Posterior vena cava (tissue), 2 donors: ENCODE measurements around the gene SRXN1. TPM values are rescaled to one million over a fixed set of nuclear protein-coding genes. Genes with fewer than 3 reads are reported as not detected.

Source experiments
- DNase-seq: peaks from one replicate; pipeline ENCODE4 v3.0.0-alpha.2; 2020; ENCODE audit warnings: low spot score
- intact Hi-C, 2 donors: fragments of 100-400 bp; cut with DNase I; formaldehyde crosslinking; loops; one replicate each; pipeline versions ENCODE4 v1.14.1 to v1.14.2; 2022 to 2023
- total RNA-seq, 2 donors: library from RNA; stranded (reverse); fragmentation: NEBNext Ultra II Directional; extraction: Animal tissue kit (Norgen Biotek cat#: 25700); gene quantifications; one replicate each; pipeline ENCODE4 v1.2.1, GENCODE V29; 2021
- donor health status: DM: yes; HTN: yes; CAD: no.
- donor health status: DM: yes; HTN: yes; CAD: no.

Gene SRXN1
- total RNA-seq, 2 donors from 2014 or later, result 17.9 to 23.4 TPM

DNA sequence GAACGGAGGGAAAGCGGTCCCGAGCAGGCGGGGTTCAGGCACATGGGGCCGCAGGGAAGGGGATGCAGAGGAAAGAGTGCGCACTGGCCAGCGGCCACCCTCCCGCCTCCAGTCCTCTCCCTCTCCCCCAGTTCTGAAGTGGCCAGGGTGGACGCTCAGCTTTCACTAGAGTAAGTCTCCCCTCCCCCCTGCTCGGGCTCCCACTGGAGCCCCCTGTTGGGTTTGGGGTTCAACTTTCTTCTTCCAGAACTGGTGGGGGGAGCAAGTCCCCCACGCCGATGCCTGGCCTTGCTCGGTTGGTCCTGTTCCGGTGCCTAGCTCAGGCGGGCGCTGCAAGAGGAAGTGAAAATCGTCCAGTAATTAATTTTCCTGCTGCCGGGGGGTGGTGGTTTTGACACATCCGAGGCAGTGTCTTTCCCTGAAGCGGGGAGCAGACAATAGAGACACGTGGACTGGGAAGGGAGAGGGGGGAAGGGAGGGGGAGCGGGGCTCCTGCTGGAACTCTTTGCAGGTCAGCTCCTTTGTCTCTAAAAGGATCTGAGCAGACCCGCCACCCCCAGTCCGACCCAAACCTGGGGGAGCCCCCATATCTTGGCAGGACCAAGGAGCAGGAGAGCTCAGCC, 23.4 kb upstream of the SRXN1 start:
- intact Hi-C loops, result no loop called here
- no peak for DNase-seq

- intact Hi-C loops, result no loop called here
- peak; percentile 92 for DNase-seq
These were observed 22.7 kb upstream of the SRXN1 start, which contains the start of gene SCRT2 for GRCh38 chr20:675453-676314. Gene SCRT2, minus strand, starts transcription at chr20:675802. Its CDS starts 201 bp downstream, at chr20:675601.

DNA sequence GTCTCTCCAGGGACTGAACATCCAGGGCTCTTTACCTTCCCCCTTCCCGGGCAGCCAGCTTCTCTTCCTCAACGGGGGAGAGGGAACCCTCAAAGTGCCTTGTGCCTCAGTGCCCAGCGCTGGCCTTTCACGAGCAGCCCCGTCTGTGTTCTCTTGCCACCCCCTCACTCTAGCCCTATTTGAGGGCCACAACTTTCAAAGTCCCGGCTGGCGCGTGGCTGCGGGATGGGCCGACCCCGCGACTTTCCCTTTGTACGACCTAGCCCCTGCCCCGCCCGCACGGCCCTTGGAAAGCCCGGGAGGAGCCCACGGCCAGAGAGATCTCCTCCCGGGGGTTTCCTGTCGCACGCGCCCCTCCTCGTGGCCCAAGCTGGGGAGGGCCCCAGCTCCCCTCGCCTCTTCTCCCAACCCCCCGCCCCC, 22.0 kb upstream of the SRXN1 start:
- DNase-seq, result no peak
- intact Hi-C loops, result no loop called here

DNA sequence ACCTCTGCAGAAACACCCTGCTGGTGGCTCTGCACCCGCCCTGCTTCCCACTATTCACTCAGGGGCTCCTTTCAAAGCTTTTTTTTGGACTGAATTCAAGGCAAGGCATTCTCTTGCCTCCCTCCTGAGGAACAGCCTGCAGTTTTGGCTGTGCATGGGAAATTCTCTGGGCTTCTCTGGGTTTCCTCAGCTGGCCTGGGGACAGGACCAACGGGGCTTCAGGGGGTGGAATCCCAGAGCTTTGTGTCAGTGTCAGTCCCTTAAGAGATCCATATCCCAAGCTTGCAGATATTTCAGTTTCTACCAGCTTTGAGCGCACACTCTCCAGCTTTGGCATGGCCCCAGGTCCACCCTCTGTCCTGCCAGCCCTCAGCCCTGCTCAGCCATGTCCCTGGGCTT, 20.6 kb upstream of the SRXN1 start:
- intact Hi-C loops, result no loop called here
- no peak for DNase-seq

DNA sequence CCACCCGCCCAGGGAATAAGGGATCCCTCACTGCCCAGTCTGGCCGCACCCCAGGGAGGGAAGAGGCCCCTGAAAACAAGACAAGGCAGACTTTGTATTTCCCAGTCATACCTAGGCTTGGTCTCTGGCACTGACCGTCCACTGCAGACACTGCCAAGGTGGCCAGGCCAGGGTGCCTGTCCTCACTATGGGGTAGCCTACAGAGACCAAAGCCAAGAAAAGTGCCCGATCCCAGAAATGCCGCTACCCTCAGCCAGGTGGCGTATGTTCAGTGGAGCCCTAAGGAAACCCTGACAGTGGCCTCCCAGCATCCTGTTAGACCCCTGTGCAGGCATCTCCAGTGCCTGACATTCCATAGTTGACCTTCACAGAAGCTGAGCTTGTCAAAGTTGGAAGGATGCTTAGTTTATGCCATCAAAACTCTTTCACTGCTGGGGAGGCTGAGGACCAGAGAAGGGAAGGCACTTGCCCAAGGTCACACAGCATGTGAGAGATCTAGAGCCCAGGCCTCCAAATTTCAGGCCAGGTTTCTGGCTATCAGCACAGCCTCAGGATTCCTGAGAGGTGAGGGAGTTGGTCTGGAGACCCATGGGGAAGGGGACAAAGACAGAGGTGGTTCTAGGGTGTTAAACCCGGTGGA, 20.1 kb upstream of the SRXN1 start:
- intact Hi-C loops, result no loop called here
- DNase-seq, result no peak

- intact Hi-C loops, result no loop called here
- no peak for DNase-seq
These were observed 18.4 kb upstream of the SRXN1 start for GRCh38 chr20:671252-672030.

GRCh38 chr20:669573-669972, 16.6 kb upstream of the SRXN1 start:
- DNase-seq, result no peak
- intact Hi-C loops, result loop anchor here in 1 of 2 donors (10.0 kb wide), 1 partner anchor 105 kb away; no protein-coding TSS in a partner anchor

DNA sequence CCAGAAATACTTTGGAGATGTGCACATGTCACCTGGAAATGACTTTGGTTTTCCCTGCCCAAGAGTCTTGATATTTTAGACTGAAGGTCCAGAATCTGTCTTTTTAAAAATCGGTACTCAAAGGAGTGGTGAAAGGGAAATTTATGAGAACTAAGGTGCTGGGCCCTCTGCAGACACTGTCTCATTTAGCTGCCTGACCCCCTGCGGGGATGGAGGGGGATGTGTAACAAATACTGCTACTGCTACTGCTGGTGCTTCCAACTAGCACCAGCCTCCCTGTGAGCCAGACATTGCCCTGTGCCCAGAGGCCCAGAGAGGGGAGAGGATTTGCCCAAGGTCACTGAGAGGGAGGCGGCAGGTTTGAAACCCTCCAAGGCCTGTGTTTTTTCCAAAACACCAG, 15.6 kb upstream of the SRXN1 start:
- no peak for DNase-seq
- intact Hi-C loops, result loop anchor here in 1 of 2 donors (10.0 kb wide), 1 partner anchor 104 kb away; no protein-coding TSS in a partner anchor

- DNase-seq, result no peak
- intact Hi-C loops, result loop anchor here in 1 of 2 donors (10.0 kb wide), 1 partner anchor 103 kb away; no protein-coding TSS in a partner anchor
These were observed 15.1 kb upstream of the SRXN1 start for GRCh38 chr20:668050-668449.

DNA sequence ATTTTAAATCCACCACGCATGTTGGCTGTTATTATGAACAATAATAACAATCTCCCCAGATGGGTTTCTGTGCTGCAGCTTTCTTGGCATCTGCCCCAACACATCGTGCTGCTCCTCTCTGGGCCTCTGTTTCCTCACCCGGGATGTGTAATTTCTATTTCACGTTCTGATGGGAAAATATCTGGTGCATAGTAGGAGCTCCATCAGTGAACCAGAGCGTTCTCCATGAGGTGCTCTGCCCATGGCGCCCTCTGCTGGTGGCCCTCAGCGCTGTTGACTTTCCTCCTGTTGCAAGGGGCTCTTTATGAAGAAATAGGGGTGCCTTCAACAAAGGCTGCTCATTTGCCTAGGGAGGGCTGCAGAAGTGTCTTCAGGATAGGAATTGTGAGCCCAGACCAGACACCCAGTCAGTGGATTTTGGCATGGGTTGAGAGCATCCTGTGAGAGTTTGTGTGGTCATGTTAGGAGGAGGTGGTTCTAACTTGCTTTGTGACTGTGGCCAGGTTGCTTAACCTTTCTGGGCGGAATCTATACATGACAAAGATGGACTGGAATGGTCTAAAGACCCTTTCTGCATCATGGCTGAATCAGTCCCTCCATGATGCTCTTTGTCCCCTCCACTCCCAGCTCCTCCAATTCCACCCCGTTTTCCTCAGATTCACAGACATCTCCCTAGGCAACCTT, 14.5 kb upstream of the SRXN1 start:
- DNase-seq, result peak; percentile 87
- intact Hi-C loops, result loop anchor here in 1 of 2 donors (10.0 kb wide), 1 partner anchor 103 kb away; no protein-coding TSS in a partner anchor

- intact Hi-C loops, result loop anchor here in 1 of 2 donors (10.0 kb wide), 1 partner anchor 102 kb away; no protein-coding TSS in a partner anchor
- DNase-seq, result no peak
These were observed 13.9 kb upstream of the SRXN1 start for GRCh38 chr20:666877-667276.

- intact Hi-C loops, result loop anchor here in 1 of 2 donors (10.0 kb wide), 1 partner anchor 100 kb away; no protein-coding TSS in a partner anchor
These were observed 12.3 kb upstream of the SRXN1 start for GRCh38 chr20:665276-665675.

GRCh38 chr20:664576-664975, 11.6 kb upstream of the SRXN1 start:
- intact Hi-C loops, result loop anchor here in 1 of 2 donors (10.0 kb wide), 1 partner anchor 100 kb away; no protein-coding TSS in a partner anchor
- no peak for DNase-seq

More at GRCh38 chr20:665276-665675, 12.3 kb upstream of the SRXN1 start:
- DNase-seq, result no peak

DNA sequence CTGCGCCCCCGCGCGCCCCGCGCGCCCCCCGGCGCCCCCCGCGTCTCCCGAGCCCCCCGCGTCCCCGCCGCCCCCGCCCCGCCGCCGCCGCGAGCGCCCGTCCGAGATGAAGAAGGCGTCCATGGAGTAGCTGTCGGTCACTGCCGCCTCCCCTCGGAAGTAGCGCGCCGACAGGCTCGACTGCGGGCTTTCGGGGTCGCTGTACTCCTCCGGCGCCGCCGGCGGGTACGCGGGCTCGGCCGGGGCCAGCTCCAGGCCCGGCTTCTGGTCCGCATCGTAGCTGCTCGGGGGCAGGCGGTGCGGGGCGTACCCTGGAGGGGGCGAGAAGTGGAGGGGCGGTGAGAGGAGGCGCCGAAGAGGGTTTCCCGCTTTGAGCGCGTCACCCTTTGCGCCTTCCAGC, 11.2 kb upstream of the SRXN1 start:
- intact Hi-C loops, result loop anchor here in 1 of 2 donors (10.0 kb wide), 1 partner anchor 99 kb away; no protein-coding TSS in a partner anchor
- no peak for DNase-seq

DNA sequence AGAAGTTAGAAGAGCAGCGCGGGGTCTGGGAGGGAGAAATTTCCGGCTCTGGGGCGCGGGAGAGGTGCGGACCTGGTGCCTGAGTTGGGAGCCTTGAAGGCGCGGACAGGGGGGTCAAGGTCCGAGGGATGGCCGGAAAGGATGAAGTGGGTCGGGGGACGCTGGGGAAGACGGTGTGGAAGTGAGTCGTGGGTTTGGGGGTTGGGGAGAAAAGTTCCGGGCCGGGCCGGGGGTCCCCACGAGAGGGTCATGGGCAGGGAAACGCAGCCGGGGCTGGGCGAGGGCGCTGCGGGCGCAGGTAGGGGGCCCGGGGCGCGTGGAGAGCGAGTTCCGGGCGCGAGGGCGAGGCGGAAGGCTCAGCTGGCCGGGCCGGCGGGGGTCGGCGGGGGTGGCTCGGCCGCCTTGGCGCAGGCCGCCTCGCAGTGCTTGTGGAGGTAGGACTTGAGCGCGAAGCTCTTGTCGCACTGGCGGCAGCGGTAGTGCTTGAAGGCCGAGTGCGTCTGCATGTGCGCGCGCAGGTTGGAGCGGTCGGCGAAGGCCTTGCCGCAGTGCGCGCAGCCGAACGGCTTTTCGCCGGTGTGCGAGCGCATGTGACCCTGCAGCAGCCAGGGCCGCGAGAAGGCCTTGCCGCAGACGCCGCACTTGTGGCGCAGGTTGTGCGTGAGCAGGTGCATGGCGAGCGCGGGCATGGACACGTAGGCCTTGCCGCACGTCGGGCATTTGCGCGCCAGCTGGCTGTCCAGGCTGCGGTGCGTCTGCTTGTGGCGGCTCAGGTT, 10.5 kb upstream of the SRXN1 start:
- no peak for DNase-seq
- intact Hi-C loops, result loop anchor here in 1 of 2 donors (10.0 kb wide), 1 partner anchor 99 kb away; no protein-coding TSS in a partner anchor

DNA sequence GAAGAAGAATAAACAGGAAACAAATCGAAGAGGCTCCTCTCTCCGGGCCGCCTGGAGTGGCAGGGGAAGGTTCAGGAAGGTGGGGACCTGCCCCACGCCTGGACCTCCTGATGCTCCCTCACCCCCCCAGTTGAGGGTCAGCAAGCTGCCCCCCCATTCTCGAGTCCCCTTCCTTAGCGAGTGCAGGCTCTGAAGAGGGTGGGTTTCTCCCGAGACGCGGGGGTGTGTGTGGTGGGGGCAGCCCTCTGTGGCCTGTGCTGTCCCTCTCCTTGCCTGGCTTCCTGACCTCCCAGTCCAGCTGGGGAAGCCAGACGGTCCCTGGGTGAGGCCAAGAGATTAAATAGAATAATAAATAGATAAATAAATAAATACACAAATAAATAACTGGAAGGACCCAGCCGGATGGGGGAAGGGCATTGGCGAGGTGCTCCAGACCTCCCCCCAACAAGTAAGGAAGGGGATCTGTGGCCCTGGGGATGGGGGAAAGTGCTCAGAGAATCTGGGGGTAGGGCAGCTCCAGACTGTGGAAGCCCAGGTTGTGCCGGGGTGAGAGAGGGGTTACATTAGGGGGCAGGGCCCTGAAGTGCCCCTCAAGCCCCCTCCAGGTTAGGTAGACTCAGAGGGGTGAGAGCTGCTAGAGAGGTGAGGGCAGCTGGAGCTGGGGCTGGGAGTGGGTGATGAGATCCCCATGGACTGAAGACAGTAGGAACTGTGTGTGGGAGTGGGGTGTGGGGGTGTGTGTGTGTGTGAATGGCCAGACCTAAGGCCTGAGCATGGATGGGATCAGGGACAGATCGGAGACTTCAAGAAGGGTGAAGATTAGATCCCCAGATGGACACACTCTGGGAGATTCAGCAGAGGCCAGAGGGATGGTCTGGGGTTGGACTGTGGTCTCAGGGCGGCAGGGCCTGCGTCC, 9.5 kb upstream of the SRXN1 start:
- intact Hi-C loops, result loop anchor here in 1 of 2 donors (10.0 kb wide), 1 partner anchor 98 kb away; no protein-coding TSS in a partner anchor
- no peak for DNase-seq
